ENCODE results near the gene QSOX2. TPM values are rescaled to one million over a fixed set of nuclear protein-coding genes. Genes with fewer than 3 reads are reported as not detected.

Gene QSOX2
- total and polyA plus RNA-seq, 7 donors, result 0.60 to 10.1 (median 3.5) TPM

DNA sequence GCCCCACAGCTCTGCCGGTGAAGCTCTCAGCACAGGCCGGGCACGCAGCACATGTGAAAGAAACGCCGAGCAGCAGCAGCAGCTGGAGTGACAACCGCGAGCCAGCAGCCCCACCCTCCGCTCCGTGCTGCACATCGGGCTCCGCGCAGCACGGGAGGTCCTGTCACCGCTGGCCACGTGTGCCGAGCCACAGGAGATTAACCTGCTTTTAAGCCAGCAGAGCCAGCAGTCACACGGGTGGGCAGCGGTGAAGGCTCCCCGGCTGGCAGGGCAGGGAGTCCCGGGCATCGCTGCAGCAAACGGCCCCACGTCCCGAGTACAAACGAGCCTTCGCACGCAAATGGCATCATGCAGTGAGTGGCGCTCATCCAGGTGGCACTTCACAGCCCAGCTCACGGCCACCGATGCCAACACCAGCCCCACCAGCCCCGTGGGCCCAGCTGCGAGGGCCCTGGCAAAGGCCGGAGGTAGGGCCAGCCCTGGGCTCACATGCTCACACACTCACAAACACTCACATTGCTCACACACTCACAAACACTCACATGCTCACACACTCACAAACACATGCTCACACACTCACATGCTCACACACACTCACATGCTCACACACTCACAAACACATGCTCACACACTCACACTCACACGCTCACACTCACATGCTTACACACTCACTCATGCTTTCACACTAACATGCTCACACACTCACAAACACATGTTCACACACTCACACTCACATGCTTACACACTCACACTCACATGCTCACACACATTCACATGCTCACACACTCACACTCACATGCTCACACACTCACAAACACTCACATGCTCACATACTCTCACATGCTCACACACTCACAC is 47.2 kb upstream of the QSOX2 start:
- 39 to 78% methylated on average over 34 of the region's 34 CpGs for WGBS, 2 donors

GRCh38 chr9:136292026-136292538 is 46.5 kb upstream of the QSOX2 start:
- Histone ChIP-seq H3K4me3 (no peak overlapping the region), H3K36me3 (no peaks in the 10 kb centered on the region), H3K9me3 (no peaks in the 10 kb centered on the region), H3K27me3 (peaks cover 4 to 59% (median 31%) of the 10 kb centered on the region in 3 donors), H3K4me1 (no peaks in the 10 kb centered on the region), H3K27ac (no peak overlapping the region)
- intact Hi-C loops (cut with DNase I), result no loop called here
- 68 to 87% methylated on average over 19 of the region's 19 CpGs for WGBS, 2 donors
- no peak for TF ChIP-seq POLR2AphosphoS5 (IDR thresholded peaks at IDR 0.05)
- TF ChIP-seq, protein P1, sequence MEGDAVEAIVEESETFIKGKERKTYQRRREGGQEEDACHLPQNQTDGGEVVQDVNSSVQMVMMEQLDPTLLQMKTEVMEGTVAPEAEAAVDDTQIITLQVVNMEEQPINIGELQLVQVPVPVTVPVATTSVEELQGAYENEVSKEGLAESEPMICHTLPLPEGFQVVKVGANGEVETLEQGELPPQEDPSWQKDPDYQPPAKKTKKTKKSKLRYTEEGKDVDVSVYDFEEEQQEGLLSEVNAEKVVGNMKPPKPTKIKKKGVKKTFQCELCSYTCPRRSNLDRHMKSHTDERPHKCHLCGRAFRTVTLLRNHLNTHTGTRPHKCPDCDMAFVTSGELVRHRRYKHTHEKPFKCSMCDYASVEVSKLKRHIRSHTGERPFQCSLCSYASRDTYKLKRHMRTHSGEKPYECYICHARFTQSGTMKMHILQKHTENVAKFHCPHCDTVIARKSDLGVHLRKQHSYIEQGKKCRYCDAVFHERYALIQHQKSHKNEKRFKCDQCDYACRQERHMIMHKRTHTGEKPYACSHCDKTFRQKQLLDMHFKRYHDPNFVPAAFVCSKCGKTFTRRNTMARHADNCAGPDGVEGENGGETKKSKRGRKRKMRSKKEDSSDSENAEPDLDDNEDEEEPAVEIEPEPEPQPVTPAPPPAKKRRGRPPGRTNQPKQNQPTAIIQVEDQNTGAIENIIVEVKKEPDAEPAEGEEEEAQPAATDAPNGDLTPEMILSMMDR (IDR thresholded peaks at IDR 0.05), result no peak
- TF ChIP-seq POLR2A (IDR thresholded peaks at IDR 0.05), result no peak
- DNase-seq, result no peak

More for the DNA sequence above, 47.2 kb upstream of the QSOX2 start:
- H3K27me3 ChIP-seq, result peaks cover 4 to 59% (median 31%) of the 10 kb centered on the region in 3 donors
- no peak for DNase-seq
- no peak overlapping the region for H3K27ac ChIP-seq
- TF ChIP-seq EP300 (IDR thresholded peaks at IDR 0.05) (no peak), POLR2AphosphoS5 (IDR thresholded peaks at IDR 0.05) (no peak), POLR2A (IDR thresholded peaks at IDR 0.05) (no peak)
- TF ChIP-seq, protein P1 (IDR thresholded peaks at IDR 0.05), result no peak
- H3K4me1 ChIP-seq, result no peaks in the 10 kb centered on the region
- no peaks in the 10 kb centered on the region for H3K36me3 ChIP-seq
- no peaks in the 10 kb centered on the region for H3K9me3 ChIP-seq
- intact Hi-C loops (cut with DNase I), result no loop called here
- H3K4me3 ChIP-seq, result no peak overlapping the region

DNA sequence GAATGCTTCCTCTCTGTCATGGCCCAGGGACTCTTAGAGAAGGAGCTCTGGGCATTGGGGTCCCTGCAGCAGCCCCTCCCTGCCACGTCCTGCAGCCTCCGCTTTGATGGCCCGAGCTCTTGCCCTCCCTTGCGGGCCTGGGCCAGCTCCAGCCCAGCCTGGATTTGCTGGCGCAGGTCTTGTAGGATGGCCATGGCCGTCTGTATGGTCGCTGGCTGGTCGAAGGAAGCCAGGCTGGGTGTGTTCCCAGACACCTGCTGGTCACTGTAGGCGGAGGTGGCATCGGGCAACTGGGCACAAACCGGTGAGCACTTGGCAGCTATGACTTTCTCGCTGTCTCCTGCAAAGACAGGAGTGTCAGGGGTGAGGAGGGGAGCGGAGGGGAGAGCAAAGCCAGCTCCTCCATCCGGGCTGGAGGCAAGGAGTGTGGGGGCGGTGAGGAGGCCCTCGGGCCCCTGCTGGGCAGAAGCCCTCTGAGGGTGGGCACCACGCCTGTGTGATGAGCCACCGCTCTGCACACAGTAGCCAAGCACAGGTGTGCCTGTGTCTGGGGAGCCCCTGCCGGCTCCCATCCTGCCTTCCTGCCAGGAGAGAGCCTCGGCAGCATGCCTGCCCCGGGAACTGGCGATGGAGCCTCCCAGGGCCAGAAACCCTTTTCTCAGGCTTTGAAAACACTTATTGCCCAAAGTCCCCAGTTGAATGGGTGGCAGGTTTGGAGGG is 45.9 kb upstream of the QSOX2 start:
- no peaks in the 10 kb centered on the region for H3K36me3 ChIP-seq
- no peak for DNase-seq
- intact Hi-C loops (cut with DNase I), result no loop called here
- no peaks in the 10 kb centered on the region for H3K9me3 ChIP-seq
- TF ChIP-seq, protein P1 (IDR thresholded peaks at IDR 0.05), result no peak
- TF ChIP-seq POLR2AphosphoS5 (IDR thresholded peaks at IDR 0.05), result no peak
- TF ChIP-seq POLR2A (IDR thresholded peaks at IDR 0.05), result no peak
- TF ChIP-seq EP300 (IDR thresholded peaks at IDR 0.05), result no peak
- H3K4me3 ChIP-seq, result no peak overlapping the region
- H3K4me1 ChIP-seq, result no peaks in the 10 kb centered on the region
- H3K27ac ChIP-seq, result no peak overlapping the region
- 70 to 87% methylated on average over 22 of the region's 22 CpGs for WGBS, 2 donors
- peaks cover 4 to 59% (median 31%) of the 10 kb centered on the region in 3 donors for H3K27me3 ChIP-seq

DNA sequence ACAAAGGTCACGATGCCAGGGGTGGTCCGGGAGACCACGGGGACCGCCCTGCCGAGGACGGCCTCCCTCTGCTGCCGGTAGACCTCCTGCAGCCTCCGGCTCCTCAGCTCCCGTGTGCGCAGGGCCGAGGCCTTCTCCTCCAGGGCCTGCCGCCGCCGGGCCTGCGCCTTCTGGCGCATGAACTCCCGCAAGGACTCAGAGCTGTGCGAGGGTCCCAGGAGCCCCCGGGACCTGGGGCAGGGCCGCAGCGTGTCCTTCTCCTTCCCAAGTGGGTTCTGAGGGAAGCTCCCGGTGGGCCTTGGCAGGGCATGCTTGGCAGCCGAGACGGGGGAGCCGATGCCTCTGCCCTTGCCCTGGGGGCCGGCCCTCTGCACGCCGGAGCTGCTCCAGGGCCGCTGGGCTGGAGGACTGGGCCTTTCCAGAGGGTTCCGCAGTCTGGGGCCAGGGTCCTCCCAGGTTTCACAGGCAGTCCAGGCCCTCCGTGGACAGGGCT is 44.9 kb upstream of the QSOX2 start:
- H3K27ac ChIP-seq, result no peak overlapping the region
- no peak overlapping the region for H3K4me3 ChIP-seq
- peaks cover 0 to 59% (median 32%) of the 10 kb centered on the region in 3 donors for H3K27me3 ChIP-seq
- no peaks in the 10 kb centered on the region for H3K36me3 ChIP-seq
- 88 to 92% methylated on average over 31 of the region's 31 CpGs for WGBS, 2 donors
- DNase-seq, result no peak
- no peaks in the 10 kb centered on the region for H3K9me3 ChIP-seq
- no peaks in the 10 kb centered on the region for H3K4me1 ChIP-seq
- intact Hi-C loops (cut with DNase I), result no loop called here
- TF ChIP-seq, protein P1 (IDR thresholded peaks at IDR 0.05), result no peak
- no peak for TF ChIP-seq EP300 (IDR thresholded peaks at IDR 0.05)
- TF ChIP-seq POLR2AphosphoS5 (IDR thresholded peaks at IDR 0.05), result no peak
- TF ChIP-seq POLR2A (IDR thresholded peaks at IDR 0.05), result no peak
